NCI-H1105 treated with DMSO at 0.1 percent for 48 hours (cell line): ENCODE data around the gene CMPK2.
"Not testable (repeated sequence)": the region's sequence is repeated elsewhere in the genome, so short reads cannot be mapped to it uniquely, and the experiment has no call there.

Experiments
- DNase-seq: peaks from one replicate; lab custom pipeline; 2025; lab: John Stamatoyannopoulos, UW

The CMPK2 gene, protein sequence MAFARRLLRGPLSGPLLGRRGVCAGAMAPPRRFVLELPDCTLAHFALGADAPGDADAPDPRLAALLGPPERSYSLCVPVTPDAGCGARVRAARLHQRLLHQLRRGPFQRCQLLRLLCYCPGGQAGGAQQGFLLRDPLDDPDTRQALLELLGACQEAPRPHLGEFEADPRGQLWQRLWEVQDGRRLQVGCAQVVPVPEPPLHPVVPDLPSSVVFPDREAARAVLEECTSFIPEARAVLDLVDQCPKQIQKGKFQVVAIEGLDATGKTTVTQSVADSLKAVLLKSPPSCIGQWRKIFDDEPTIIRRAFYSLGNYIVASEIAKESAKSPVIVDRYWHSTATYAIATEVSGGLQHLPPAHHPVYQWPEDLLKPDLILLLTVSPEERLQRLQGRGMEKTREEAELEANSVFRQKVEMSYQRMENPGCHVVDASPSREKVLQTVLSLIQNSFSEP

GRCh38 chr2:6865346-6866274, at the start of gene CMPK2:
Gene CMPK2, minus strand, starts transcription at chr2:6865907. Its CDS starts 211 bp downstream, at chr2:6865696.
- DNase-seq, result peak; percentile 49

DNA sequence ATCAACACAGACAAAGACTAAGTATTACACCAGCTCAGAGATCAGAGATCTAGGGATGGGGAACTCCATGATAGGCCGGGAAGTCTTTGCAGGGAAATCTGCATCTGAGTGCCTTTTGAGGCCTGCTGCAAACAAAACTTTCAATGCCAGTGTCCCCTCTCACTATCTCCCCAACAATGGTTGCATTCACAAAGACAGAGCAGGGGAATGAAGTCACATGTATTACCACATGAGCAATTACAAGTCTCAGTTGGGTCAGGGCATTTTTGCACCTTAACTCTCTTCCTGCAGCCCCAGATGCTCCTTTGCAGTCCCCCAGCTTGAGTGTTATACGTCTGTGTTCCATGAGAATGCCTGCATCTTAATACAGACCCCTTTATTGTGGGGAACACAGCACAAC, 49.7 kb upstream of the CMPK2 start:
- no peak for DNase-seq

DNA sequence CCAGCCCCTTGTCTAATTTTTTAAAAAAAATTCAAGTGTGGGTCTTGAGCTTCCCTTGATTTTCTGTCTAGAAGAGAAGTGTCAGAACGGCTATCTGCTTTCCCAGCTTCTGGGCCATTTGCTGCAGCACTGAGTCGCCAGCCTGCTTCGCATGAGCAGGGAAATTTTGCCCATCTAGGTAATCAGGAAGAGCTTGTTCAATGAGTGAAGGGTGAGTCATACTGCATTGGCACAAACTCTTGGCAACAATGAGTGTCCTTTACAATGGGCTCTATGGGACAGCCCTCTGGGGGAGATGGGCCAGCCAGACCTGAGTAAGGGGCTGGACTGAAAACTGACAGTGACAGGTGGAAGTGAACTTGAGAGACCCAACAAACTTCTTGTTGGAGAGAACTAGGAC, 49.1 kb upstream of the CMPK2 start:
- no peak for DNase-seq

DNA sequence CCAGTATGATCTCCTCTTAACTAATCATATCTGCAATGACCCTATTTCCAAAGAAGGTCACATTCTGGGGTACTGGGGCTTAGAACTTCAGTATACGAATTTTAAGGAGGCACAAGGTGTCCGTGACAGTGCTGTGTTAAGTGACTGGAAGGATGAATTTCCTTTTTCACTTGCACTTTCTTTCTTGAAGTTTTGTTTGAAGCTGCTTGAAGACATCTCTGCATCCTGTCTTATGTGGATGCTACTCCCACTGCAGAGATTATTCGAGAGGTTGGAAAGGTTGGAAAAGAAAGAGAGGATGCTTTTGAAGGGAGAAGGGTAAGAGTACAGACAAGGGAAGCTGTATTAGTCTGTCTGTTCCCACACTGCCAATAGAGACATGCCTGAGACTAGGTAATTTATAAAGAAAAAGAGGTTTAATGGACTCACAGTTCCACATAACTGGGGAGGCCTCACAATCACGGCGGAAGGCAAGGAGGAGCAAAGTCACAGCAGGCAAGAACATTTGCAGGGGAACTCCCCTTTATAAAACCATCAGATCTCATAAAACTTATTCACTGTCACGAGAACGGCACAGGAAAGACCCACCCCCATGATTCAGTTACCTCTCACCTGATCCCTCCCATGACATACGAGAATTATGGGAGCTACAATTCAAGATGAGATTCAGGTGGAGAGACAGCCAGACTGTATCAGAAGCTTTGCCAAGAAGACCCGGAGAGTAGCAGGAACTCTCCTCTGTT, 47.9 kb upstream of the CMPK2 start:
- DNase-seq, result no peak

- no peak for DNase-seq
Observed at GRCh38 chr2:6911721-6912120, 46.0 kb upstream of the CMPK2 start.

DNA sequence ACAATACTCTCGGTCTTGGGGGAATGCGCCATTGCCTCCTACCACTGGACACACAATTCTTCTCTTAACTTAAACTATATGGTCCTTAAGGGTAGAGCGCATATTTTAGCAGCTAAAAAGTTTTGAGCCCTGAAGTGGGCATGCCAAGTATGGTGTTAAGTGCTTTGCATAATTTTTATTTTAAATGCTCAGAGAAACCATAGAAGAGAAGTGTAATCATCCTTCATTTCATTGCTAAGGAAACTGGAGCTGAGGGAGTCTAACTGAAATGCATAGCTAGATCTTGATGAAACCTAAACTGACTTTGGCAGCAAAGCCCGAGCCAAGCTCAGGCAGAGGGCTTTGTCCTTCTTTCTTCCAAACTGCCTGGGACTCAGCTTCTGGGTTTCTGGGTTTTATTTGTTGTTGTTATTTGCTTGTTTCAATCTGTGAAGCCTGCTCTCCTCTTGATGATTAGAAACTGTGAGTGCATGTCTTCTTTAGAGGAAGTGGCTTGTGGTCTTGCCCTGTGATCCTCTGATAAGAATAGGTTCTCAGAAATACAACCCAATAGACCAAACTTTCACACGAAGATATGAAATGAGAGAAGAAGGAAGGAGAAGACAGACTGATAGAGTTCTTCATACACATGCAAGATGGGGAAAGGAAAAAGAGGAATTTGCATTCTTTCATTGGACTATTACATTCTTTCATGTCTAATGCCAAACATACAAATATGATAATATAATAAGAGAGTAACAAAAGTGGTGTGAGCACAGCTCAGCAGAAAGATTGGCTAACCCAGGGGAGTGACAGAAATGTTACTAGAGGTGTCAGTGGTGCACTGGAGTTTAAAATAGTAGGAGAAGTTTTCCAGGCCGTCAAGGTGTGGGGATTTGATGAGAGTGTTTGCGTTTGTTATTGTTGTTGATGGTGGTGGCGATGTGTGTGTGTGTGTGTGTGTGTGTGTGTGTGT, 44.0 kb upstream of the CMPK2 start:
- DNase-seq, result no peak

DNA sequence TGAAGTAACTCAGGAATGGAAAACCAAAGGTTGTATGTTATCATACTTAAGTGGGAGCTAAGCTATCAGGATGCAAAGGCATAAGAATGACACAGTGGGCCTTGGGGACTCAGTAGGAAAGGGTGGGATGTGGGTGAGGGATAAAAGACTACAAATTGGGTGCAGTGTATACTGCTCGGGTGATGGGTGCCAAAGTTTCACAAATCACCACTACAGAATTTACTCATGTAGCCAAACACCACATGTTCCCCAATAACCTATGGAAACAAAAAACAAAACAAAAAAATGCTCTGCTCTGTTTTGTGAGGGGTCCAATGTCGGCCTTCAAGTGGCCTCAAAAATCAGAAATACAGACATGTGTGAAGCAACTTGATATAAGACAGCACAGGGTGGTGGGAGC, 42.6 kb upstream of the CMPK2 start:
- DNase-seq, result no peak

GRCh38 chr2:6906165-6906741, 40.5 kb upstream of the CMPK2 start:
- peak; percentile 47 for DNase-seq

DNA sequence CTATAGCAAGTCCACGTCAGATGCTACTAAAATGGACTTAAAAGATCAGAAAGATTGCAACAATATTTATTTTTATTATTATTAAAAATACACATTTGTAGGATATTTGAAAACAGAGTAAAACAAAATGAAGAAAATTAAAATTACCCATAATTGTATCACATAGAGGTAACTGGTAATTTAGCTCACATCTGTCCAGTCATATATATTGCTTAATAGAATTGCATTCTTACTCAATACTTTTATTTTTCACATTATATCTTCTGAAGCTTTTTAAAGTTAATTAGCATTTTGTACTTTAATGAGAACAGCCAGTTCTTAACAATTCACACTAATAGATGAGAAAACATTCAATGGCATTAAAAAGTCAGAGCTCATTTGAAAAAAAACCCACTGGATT, 40.0 kb upstream of the CMPK2 start:
- DNase-seq, result no peak

GRCh38 chr2:6902581-6902980, 36.9 kb upstream of the CMPK2 start:
- DNase-seq, result not testable (repeated sequence)

DNA sequence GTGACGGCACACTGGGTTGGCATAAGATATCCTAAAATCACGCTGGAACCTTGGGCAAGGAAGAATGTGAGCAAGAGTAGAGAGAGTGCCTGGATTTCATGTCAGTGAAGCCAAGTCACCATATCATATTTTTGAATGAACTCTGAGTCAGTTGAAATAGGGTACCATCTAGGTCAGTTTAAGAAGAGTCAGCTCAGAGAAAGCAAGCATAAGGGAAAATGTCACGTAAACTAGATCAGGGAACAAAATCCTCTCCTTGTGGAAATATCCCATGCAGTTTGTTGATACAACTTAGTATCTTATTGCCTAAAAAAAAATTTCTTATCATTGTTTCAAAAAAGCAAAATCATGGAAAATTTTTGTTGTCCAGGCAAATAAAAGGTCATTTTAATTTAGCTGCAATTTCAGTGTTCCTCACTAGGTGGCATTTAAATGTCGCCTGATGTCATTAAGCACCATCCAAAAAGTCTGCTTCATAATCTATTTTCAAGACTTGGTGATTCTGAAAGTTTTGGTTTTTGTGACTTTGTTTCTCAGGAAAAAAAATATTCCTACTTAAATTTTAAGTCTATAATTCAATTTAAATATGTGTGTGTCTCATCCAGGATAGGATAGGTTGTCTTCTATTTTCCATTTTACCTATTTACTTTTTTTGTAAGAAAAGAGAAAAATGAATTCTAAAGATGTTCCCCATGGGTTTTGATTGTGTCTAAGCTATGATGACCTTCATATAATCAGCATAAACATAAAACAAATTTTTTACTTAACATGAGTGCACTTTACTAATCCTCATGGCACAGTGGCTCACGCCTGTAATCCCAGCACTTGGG, 31.4 kb upstream of the CMPK2 start:
- DNase-seq, result peak; percentile 27

DNA sequence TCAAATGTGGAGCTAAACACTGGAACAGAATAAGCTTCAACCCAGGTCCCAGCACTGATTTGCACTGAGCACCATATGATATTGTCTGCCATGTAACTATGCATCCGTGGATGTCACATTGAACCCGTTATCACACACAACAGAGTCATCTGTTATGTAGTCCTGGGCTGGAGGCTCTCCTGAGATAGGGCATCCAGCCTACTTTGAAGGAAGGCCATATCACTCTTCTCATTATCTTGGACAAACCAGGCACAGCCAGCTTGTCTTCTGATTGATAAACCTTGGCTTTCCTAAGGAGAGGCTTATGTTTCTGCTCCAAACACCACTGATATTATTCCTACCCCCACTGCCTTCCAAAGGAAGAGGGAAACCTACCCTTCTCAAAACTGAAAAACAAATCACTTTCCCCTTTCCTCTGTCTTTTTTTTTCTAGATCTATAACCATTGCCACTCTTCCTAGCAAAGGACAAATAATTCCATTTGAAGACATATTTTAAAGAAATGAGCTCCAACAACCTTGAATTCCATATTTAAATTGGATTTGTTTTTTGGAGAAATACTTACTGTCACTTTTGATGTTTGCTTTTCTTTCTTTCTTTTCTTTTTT, 28.3 kb upstream of the CMPK2 start:
- no peak for DNase-seq

- no peak for DNase-seq
Observed at GRCh38 chr2:6888724-6889123, 23.0 kb upstream of the CMPK2 start.

GRCh38 chr2:6887751-6888192, 22.1 kb upstream of the CMPK2 start:
- DNase-seq, result no peak

- DNase-seq, result no peak
Observed at GRCh38 chr2:6885968-6886367, 20.3 kb upstream of the CMPK2 start.

DNA sequence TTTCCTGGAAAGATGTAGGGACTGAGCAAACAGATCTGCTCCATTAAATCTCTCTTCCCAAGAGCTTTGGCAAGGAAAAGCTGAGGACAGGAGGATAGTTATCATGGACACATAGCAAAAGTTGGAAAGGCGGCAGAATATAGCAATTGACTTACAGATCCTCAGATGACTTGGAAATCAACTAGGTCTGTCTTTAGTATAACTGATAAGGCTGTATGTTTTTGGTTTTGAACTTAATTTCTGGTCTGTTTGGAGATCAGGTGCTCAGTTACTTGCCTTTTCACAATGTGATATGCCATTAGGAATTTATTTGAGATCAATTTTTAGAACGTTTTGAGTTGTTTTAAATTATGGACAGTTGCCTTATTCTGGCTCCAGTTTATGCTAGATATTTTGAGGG, 19.8 kb upstream of the CMPK2 start:
- no peak for DNase-seq

- DNase-seq, result peak; percentile 7
Observed at GRCh38 chr2:6883448-6884122, 17.9 kb upstream of the CMPK2 start.

DNA sequence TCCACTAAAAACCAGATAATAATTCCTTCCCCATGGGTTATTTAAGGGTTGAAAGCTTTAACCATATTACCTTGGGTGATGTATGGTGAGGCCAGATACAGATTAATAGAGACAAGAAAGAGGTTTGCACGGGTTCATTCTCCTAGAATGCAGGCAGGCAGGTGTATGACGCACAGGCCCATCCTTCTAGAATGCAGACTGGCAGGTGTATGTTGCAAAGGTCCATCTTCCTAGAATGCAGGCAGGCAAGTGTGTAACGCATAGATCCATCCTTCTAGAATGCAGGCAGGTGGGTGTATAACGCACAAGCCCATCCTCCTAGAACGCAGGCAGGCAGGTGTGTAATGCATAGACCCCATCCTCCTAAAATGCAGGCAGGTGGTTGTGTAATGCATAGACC, 15.8 kb upstream of the CMPK2 start:
- no peak for DNase-seq

GRCh38 chr2:6881046-6881445, 15.3 kb upstream of the CMPK2 start:
- DNase-seq, result peak; percentile 73
